ENCODE measurements around the gene GANC.

Gene GANC

DNA sequence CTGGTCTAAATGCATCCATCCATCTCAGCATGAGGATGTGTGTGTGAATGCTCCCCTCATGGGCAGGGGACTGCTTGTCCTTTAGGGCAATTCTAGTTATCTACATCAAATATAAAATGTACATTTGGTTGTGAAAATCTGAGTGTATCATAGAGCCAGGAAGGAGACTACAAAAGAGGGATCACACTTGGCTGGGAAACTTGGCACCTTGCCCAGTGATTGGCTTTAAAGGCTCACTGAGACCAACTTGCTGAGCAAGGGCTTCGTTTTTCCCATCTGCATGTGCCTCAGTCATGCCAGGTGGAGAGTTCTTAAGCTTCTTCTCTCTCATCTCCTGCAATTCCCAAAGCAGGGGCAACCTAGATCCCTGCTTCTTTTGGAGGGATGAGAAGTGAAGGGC is 91.5 kb downstream of the GANC start:
- DNase-seq (ENCODE audit: low spot score) = no peak
- TF ChIP-seq, protein P1, sequence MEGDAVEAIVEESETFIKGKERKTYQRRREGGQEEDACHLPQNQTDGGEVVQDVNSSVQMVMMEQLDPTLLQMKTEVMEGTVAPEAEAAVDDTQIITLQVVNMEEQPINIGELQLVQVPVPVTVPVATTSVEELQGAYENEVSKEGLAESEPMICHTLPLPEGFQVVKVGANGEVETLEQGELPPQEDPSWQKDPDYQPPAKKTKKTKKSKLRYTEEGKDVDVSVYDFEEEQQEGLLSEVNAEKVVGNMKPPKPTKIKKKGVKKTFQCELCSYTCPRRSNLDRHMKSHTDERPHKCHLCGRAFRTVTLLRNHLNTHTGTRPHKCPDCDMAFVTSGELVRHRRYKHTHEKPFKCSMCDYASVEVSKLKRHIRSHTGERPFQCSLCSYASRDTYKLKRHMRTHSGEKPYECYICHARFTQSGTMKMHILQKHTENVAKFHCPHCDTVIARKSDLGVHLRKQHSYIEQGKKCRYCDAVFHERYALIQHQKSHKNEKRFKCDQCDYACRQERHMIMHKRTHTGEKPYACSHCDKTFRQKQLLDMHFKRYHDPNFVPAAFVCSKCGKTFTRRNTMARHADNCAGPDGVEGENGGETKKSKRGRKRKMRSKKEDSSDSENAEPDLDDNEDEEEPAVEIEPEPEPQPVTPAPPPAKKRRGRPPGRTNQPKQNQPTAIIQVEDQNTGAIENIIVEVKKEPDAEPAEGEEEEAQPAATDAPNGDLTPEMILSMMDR (IDR thresholded peaks at IDR 0.05; ENCODE audit: extremely low read depth, missing control alignments) = no peak

DNA sequence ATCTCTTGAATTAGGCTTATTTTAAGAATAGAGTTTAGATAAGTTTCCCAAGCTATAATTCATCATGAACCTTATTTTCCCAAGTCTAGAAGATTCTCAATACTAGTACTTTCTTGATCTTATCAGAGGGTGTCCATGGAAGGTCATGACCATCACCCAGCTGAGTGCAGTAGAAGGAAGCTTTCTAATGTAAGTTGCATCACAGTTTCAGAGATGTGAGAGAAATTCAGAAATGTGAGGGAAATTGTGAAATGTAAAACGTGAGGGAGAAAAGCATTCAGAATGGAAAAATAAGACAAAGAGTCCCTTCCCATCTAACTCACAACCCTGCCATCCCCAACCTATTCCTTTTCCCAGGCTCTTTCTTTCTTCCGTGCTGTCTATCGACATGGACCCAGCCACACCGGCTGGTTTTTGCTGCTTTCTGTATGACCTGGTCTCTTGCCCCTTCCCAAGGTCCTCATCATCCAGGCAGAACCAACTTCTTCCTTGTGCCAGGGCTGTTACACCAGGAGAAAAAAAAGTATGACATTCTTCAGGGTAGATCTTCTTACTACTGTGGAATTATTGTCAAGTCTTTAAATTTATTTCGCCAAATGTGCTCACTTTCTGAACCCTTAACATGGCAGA is 93.0 kb downstream of the GANC start:
- DNase-seq (ENCODE audit: low spot score) = no peak

DNA sequence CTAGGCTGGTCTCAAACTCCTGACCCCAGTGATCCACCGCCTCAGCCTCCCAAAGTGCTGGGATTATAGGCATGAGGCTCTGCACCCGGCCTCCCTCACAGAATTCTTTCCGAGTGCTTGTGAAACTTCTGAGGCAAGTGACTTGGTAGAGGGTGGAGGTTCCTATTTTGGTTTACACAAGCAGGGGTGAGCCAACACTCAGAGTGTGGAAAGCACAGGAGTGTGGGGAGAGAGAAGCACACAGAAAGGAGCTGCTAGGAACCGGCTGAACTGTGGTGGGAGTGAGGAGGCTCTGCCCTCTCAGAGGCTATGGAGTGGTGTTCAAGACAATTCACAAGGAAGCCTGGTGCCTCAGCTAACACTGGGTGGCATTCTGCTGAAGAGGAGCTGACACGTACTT is 94.0 kb downstream of the GANC start:
- TF ChIP-seq, protein P1 (IDR thresholded peaks at IDR 0.05; ENCODE audit: extremely low read depth, missing control alignments) = no peak

More for the DNA sequence above, 93.0 kb downstream of the GANC start:
- TF ChIP-seq, protein P1 (IDR thresholded peaks at IDR 0.05; ENCODE audit: extremely low read depth, missing control alignments) = no peak

DNA sequence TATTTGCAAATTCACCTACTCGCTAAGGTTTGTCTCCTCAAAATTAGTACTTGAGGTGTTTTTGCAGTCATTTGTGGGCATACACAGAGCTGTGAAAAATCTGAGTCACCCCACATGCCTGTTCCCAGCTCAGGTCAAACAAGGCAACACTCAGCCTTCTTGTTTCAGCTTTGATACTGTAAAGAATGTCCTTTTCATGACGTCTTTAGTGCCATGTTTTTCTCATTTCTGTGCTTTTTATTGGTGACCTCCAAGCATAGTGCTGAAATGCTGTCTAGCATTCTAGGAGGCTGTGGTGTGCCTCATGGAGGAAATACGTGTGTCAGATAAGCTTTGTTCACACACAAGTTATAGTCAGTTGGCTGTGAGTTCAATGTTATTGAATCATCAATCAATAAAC is 95.1 kb downstream of the GANC start:
- DNase-seq (ENCODE audit: low spot score) = no peak

More for the DNA sequence above, 94.0 kb downstream of the GANC start:
- DNase-seq (ENCODE audit: low spot score) = no peak

DNA sequence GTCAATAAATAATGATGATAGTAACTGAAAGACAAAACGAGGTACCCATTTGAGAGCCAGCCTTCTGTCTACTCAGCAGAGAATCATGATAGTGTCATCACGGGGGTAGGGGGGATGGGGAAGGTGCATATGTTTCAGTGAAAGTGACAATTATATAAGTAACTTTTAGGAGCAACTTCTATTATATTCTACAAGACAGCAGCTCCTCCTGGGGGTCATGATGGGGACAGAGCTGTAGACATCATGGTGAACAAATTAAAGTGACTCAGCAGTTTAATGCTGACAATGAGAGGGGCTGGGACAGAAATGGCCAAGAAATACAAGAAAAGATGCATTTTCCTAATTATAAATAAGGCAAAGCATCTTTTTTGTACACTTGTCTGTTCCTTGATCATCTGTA is 98.1 kb downstream of the GANC start:
- DNase-seq (ENCODE audit: low spot score) = no peak
- TF ChIP-seq, protein P1 (IDR thresholded peaks at IDR 0.05; ENCODE audit: extremely low read depth, missing control alignments) = no peak

More for the DNA sequence above, 95.1 kb downstream of the GANC start:
- TF ChIP-seq, protein P1 (IDR thresholded peaks at IDR 0.05; ENCODE audit: extremely low read depth, missing control alignments) = no peak

DNA sequence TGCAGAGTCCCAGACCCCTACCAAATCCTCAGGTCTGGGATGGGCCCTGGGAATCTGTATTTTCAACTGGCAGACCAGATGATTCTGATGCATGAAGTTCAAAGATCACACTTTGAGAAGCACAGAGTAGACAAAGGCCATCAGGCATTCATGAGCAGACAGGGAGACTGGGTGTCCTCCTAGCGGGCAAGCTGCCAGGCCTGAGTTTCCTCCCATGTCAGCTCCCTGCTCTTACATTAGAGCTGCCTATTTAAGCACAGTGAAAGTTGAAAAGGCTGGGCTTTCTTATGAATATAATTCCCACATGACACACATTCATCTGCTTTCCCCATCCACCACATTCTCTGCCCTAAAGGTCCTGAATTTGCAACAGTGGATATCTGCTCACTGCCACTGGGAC is 100.3 kb downstream of the GANC start:
- TF ChIP-seq, protein P1 (IDR thresholded peaks at IDR 0.05; ENCODE audit: extremely low read depth, missing control alignments) = no peak
- DNase-seq (ENCODE audit: low spot score) = no peak

DNA sequence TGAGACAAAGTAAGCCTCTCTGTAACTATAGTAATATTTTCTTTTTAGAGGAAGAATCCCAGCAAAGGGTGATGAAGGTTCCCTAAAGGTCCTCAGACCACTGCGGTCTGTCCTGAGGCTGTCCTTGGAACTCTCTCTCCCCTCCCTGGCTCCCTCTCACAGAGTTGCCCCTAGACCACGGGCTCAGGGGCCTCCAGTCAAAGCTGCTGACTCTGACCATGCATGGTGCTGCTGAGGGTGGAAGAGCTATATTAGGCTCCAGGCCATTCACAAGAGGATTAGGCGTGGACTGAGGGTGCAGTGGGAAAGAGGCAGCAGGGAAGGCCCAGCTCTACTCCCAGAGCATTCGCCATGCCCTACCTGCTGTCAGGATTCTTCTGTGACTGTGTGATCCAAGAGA is 100.9 kb downstream of the GANC start:
- DNase-seq (ENCODE audit: low spot score) = no peak
- TF ChIP-seq, protein P1 (IDR thresholded peaks at IDR 0.05; ENCODE audit: extremely low read depth, missing control alignments) = no peak
